Measurements from ENCODE around the gene P2RY8. TPM values are rescaled to one million over a fixed set of nuclear protein-coding genes. Genes with fewer than 3 reads are reported as not detected.

P2RY8 gene
- total RNA-seq, 4 donors from 2014 or later: 0.55 to 6.0 (median 3.0) TPM; not detected in 1

DNA sequence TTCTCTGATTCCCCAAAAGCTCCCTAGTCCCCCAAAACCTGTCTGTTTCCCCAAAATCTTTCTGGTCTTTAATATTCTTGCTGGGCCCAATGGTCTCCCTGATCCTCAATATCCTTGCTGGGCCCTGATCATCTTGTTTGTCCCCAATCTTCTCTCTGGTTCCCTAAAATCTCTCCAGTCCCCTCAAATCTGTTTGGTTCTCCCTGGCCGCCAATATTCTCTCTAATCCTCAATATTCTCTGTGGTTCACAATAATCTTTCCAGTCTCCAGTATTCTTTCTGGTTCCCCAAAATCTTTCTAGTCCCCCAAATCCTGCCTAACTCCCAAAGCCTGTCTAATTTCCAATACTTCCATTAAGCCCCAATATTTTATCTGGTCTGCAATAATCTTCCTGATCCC, 18.5 kb downstream of the P2RY8 start:
- Histone ChIP-seq H3K4me3 (no peak overlapping the region), H3K4me1 (no peaks in the 10 kb centered on the region), H3K27me3 (no peaks in the 10 kb centered on the region), H3K27ac (no peak overlapping the region), H3K36me3 (no peaks in the 10 kb centered on the region), H3K9me3 (peaks cover 0 to 3% of the 10 kb centered on the region in 2 donors)
- in situ Hi-C loops (cut with MboI; ENCODE audit: low pct_ligation_motif_present in 1 of 4, low pct_unique_long_range_greater_than_20kb in 1 of 4, low sequenced_read_pairs in 3 of 4) (no loop called here), intact Hi-C loops (cut with DNase I; ENCODE audit: low total_unique reads) (no loop called here)
- TF ChIP-seq EP300 (IDR thresholded peaks at IDR 0.05; ENCODE audit: low read depth) (no peak), POLR2A (IDR thresholded peaks at IDR 0.05) (no peak), POLR2AphosphoS5 (IDR thresholded peaks at IDR 0.05) (no peak)
- TF ChIP-seq, protein P1, sequence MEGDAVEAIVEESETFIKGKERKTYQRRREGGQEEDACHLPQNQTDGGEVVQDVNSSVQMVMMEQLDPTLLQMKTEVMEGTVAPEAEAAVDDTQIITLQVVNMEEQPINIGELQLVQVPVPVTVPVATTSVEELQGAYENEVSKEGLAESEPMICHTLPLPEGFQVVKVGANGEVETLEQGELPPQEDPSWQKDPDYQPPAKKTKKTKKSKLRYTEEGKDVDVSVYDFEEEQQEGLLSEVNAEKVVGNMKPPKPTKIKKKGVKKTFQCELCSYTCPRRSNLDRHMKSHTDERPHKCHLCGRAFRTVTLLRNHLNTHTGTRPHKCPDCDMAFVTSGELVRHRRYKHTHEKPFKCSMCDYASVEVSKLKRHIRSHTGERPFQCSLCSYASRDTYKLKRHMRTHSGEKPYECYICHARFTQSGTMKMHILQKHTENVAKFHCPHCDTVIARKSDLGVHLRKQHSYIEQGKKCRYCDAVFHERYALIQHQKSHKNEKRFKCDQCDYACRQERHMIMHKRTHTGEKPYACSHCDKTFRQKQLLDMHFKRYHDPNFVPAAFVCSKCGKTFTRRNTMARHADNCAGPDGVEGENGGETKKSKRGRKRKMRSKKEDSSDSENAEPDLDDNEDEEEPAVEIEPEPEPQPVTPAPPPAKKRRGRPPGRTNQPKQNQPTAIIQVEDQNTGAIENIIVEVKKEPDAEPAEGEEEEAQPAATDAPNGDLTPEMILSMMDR (IDR thresholded peaks at IDR 0.05): no peak
- WGBS, 2 donors (ENCODE audit: low coverage in 1 of 2): 91 to 100% methylated on average over 1 of the region's 1 CpG
- DNase-seq: no peak

DNA sequence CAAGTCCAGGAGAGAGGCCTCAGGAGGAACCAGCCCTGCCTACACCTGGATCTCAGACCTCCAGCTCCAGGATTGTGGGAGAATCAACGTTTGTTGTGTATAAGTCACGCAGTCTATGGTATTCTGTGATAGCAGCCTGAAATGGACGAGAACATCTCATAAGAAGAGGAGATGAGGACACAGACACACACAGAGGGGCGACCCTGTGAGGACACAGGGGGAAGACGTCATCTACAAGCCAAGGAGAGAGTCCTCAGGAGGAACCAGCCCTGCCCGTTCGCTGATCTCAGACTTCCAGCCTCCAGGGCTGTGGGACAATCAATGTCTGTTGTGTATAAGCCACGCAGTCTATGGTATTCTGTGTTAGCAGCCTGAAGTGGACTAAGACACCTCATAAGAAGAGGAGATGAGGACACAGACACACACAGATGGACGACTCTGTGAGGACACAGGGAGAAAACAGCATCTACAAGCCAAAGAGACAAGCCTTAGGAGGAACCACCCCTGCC, 20.3 kb downstream of the P2RY8 start:
- in situ Hi-C loops (cut with MboI; ENCODE audit: low pct_ligation_motif_present in 1 of 4, low pct_unique_long_range_greater_than_20kb in 1 of 4, low sequenced_read_pairs in 3 of 4): no loop called here
- Histone ChIP-seq H3K4me3 (no peak overlapping the region), H3K27ac (no peak overlapping the region), H3K27me3 (no peaks in the 10 kb centered on the region), H3K4me1 (no peaks in the 10 kb centered on the region), H3K9me3 (peaks cover 0 to 3% of the 10 kb centered on the region in 2 donors), H3K36me3 (no peaks in the 10 kb centered on the region)
- intact Hi-C loops (cut with DNase I; ENCODE audit: low total_unique reads): no loop called here
- no peak for TF ChIP-seq POLR2AphosphoS5 (IDR thresholded peaks at IDR 0.05)
- no peak for TF ChIP-seq EP300 (IDR thresholded peaks at IDR 0.05; ENCODE audit: low read depth)
- no peak for TF ChIP-seq POLR2A (IDR thresholded peaks at IDR 0.05)
- TF ChIP-seq, protein P1 (IDR thresholded peaks at IDR 0.05): no peak
- 69% methylated on average over 9 of the region's 9 CpGs; no CpG with 5 or more reads in 1 of the 2 donors for WGBS, 2 donors (ENCODE audit: low coverage in 1 of 2)
- DNase-seq: no peak

DNA sequence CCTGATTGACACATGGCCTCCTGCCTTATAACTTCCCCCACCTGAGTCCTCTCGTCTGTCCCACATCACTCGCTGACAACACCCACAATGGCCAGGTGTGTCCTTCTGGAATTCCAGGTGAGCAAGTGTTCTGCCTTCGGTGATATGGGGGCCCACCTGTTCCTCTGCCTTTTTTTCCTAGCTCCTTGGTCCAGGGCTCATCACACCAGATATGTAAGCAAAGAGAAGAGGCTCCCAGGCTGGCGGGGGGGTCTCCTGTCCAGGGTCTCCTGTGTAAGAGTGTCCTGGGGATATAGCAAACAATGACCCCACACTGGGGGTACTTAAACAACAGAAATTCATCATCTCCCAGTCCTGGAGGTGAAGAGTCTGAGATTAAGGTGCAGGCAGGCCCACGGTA, 25.2 kb downstream of the P2RY8 start:
- DNase-seq: no peak
- Histone ChIP-seq H3K36me3 (no peaks in the 10 kb centered on the region), H3K27me3 (no peaks in the 10 kb centered on the region), H3K27ac (no peak overlapping the region), H3K4me3 (no peak overlapping the region), H3K9me3 (no peaks in the 10 kb centered on the region), H3K4me1 (no peaks in the 10 kb centered on the region)
- TF ChIP-seq, protein P1 (IDR thresholded peaks at IDR 0.05): no peak
- TF ChIP-seq POLR2AphosphoS5 (IDR thresholded peaks at IDR 0.05) (no peak), POLR2A (IDR thresholded peaks at IDR 0.05) (no peak), EP300 (IDR thresholded peaks at IDR 0.05; ENCODE audit: low read depth) (no peak)
- WGBS, 2 donors (ENCODE audit: low coverage in 1 of 2): 80 to 90% methylated on average over 1 to 5 of the region's 5 CpGs
- in situ Hi-C loops (cut with MboI; ENCODE audit: low pct_ligation_motif_present in 1 of 4, low pct_unique_long_range_greater_than_20kb in 1 of 4, low sequenced_read_pairs in 3 of 4) (no loop called here), intact Hi-C loops (cut with DNase I; ENCODE audit: low total_unique reads) (no loop called here)

DNA sequence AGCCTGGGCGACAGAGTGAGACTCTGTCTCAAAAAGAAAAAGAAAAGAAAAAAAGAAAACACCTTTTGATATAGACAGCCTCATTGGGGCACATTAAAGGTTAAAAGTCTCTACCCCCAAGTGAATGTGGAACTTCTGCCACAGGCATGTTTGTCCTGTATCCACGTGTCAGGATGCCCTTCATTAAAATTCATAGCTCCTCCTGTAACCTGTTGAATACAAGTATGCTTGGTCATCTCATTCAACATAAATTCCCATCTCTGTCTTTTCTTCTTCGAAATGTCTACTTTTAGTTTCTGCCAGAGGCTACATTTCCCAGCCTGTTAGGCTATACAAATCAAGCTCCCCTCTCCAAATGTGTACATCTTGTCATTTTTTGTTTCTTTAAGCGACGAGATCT, 25.8 kb downstream of the P2RY8 start:
- in situ Hi-C loops (cut with MboI; ENCODE audit: low pct_ligation_motif_present in 1 of 4, low pct_unique_long_range_greater_than_20kb in 1 of 4, low sequenced_read_pairs in 3 of 4): no loop called here
- no peak for DNase-seq

More for the DNA sequence above, 25.8 kb downstream of the P2RY8 start:
- whole genome bisulfite sequencing, 2 donors (ENCODE audit: low coverage in 1 of 2): 65 to 76% methylated on average over 4 to 5 of the region's 5 CpGs
- TF ChIP-seq POLR2A (IDR thresholded peaks at IDR 0.05): no peak
- no peak for TF ChIP-seq EP300 (IDR thresholded peaks at IDR 0.05; ENCODE audit: low read depth)
- TF ChIP-seq POLR2AphosphoS5 (IDR thresholded peaks at IDR 0.05): no peak
- TF ChIP-seq, protein P1 (IDR thresholded peaks at IDR 0.05): no peak
- no peaks in the 10 kb centered on the region for H3K4me1 ChIP-seq
- H3K4me3 ChIP-seq: no peak overlapping the region
- intact Hi-C loops (cut with DNase I; ENCODE audit: low total_unique reads): no loop called here
- H3K27ac ChIP-seq: no peak overlapping the region
- no peaks in the 10 kb centered on the region for H3K36me3 ChIP-seq
- no peaks in the 10 kb centered on the region for H3K27me3 ChIP-seq
- no peaks in the 10 kb centered on the region for H3K9me3 ChIP-seq
